Fibroblast of lung (primary cell): ENCODE results near the gene ZSWIM1. TPM values are rescaled to one million over a fixed set of nuclear protein-coding genes. Genes with fewer than 3 reads are reported as not detected.

ENCODE experiments used
- DNase-seq, 2 donors: peaks; one replicate each; pipeline versions ENCODE4 v3.0.0 to v3.0.0-alpha.2; 2010; ENCODE audit warnings: low read depth in 2 of 2
- H2AFZ ChIP-seq: 2 replicates; pipeline ENCODE4 v1.5.1; 2012; ENCODE audit warnings: low read length, control low read depth, inconsistent platforms
- H3K27ac ChIP-seq: 2 replicates; pipeline ENCODE4 v1.5.1; 2011; ENCODE audit warnings: low read length, control low read depth; ENCODE audit not compliant: insufficient read depth
- H3K27me3 ChIP-seq: 2 replicates; pipeline ENCODE4 v1.5.1; 2011; ENCODE audit warnings: mild to moderate bottlenecking, low read length; ENCODE audit not compliant: control insufficient read depth, insufficient read depth
- H3K36me3 ChIP-seq: 2 replicates; pipeline ENCODE4 v1.5.1; 2011; ENCODE audit warnings: low read length; ENCODE audit not compliant: control insufficient read depth, insufficient read depth
- H3K4me1 ChIP-seq: 2 replicates; pipeline ENCODE4 v1.5.1; 2011; ENCODE audit warnings: low read length; ENCODE audit not compliant: control insufficient read depth, insufficient read depth; ENCODE audit errors: extremely low read depth
- H3K4me2 ChIP-seq: 2 replicates; pipeline ENCODE4 v1.5.1; 2011; ENCODE audit warnings: low read length, control low read depth; ENCODE audit not compliant: insufficient read depth; ENCODE audit errors: extremely low read depth
- H3K4me3 ChIP-seq, 4 experiments: fragments of 200-600 bp in 1 of 4; sonication (generic) in 1 of 4; replicated peaks in 1 of 4; 2 replicates each; pipeline ENCODE4 v1.5.1; 2011 to 2016; ENCODE audit warnings: low read length in 4 of 4, low read depth in 3 of 4, mild to moderate bottlenecking in 3 of 4, control low read depth in 2 of 4, inconsistent platforms in 1 of 4, mixed read lengths in 1 of 4; ENCODE audit not compliant: insufficient read depth in 1 of 4; ENCODE audit errors: control extremely low read depth in 1 of 4
- H3K79me2 ChIP-seq: 2 replicates; pipeline ENCODE4 v1.5.1; 2012; ENCODE audit warnings: mild to moderate bottlenecking, low read length, inconsistent platforms; ENCODE audit not compliant: control insufficient read depth, insufficient read depth
- H3K9ac ChIP-seq: 2 replicates; pipeline ENCODE4 v1.5.1; 2011; ENCODE audit warnings: mild to moderate bottlenecking, low read length, control low read depth; ENCODE audit not compliant: insufficient read depth
- H3K9me3 ChIP-seq: 2 replicates; pipeline ENCODE4 v1.5.1; 2012; ENCODE audit warnings: low read depth, low read length; ENCODE audit not compliant: control insufficient read depth, insufficient read depth
- H4K20me1 ChIP-seq: 2 replicates; pipeline ENCODE4 v1.5.1; 2011; ENCODE audit warnings: low read length; ENCODE audit not compliant: control insufficient read depth, insufficient read depth; ENCODE audit errors: extremely low read depth
- CTCF ChIP-seq, 2 donors: IDR thresholded peaks in 1 of 2; conservative IDR thresholded peaks in 1 of 2; 1 replicate in 1 of 2; 2 replicates in 1 of 2; pipeline ENCODE4 v1.5.1; 2011 to 2012; ENCODE audit warnings: low read length in 2 of 2, control low read depth in 1 of 2, inconsistent platforms in 1 of 2, low read depth in 1 of 2, mild to moderate bottlenecking in 1 of 2
- EZH2 ChIP-seq: IDR thresholded peaks from 2 replicates; pipeline ENCODE4 v1.5.1; 2012; ENCODE audit warnings: low read length, control low read depth, mild to moderate bottlenecking; ENCODE audit errors: missing control alignments
- polyA plus RNA-seq, 2 donors: library from polyadenylated mRNA; depleted of rRNA in 1 of 2; stranded (reverse) in 1 of 2; unstranded in 1 of 2; fragments of >200 nt; gene quantifications; 2 replicates each; pipeline ENCODE4 v1.2.1, GENCODE V29; 2011 to 2012; ENCODE audit warnings: missing spikeins in 1 of 2
- total RNA-seq: library from RNA; depleted of rRNA; stranded (reverse); fragments of >200 nt; gene quantifications from 2 replicates; pipeline ENCODE4 v1.2.1, GENCODE V29; 2014

Gene ZSWIM1
- total and polyA plus RNA-seq, 2 donors (not counting 1 experiment from before 2014, with no cell fraction given), result 3.4 to 4.5 TPM

DNA sequence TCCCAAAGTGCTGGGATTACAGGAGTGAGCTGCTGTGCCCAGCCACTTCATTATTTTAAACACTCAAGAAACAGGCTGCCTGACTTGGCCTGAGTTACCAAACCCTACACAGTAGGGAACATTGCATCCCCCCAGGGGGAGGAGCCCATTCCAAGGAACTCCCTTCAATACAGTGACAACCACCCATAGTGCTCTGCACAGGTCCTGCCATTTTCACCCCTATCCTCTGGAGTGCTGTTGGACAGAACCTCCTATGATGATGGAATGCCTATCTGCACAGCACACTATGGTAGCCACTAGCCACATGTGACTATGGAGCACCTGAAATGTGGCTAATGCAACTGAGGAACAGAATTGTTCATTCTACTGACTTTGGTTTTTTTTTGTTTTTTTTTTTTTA, 35.6 kb upstream of the ZSWIM1 start:
- no peak overlapping the region for H3K4me3 ChIP-seq
- TF ChIP-seq EZH2 (no peak), CTCF (conservative IDR thresholded peaks at IDR 0.05 in 1 of 2, IDR thresholded peaks at IDR 0.05 in 1 of 2; ENCODE audit: low read depth in 1 of 2, low read length in 2 of 2) (no peak)
- no peak overlapping the region for H3K4me2 ChIP-seq
- no peak overlapping the region for H3K9ac ChIP-seq
- peaks cover 23% of the 10 kb centered on the region for H3K36me3 ChIP-seq
- H4K20me1 ChIP-seq, result no peaks in the 10 kb centered on the region
- H3K9me3 ChIP-seq, result no peaks in the 10 kb centered on the region
- no peak overlapping the region for H2AFZ ChIP-seq
- no peaks in the 10 kb centered on the region for H3K4me1 ChIP-seq
- H3K79me2 ChIP-seq, result no peaks in the 10 kb centered on the region
- no peaks in the 10 kb centered on the region for H3K27me3 ChIP-seq
- no peak for DNase-seq
- no peak overlapping the region for H3K27ac ChIP-seq

- Histone ChIP-seq H3K4me1 (no peaks in the 10 kb centered on the region), H3K27me3 (no peaks in the 10 kb centered on the region), H3K4me3 (no peak overlapping the region), H3K27ac (no peak overlapping the region), H3K9ac (no peak overlapping the region), H3K9me3 (no peaks in the 10 kb centered on the region), H3K4me2 (no peak overlapping the region), H2AFZ (no peak overlapping the region), H3K36me3 (peaks cover 5% of the 10 kb centered on the region), H3K79me2 (no peaks in the 10 kb centered on the region), H4K20me1 (no peaks in the 10 kb centered on the region)
- no peak for DNase-seq
- TF ChIP-seq CTCF (conservative IDR thresholded peaks at IDR 0.05 in 1 of 2, IDR thresholded peaks at IDR 0.05 in 1 of 2; ENCODE audit: low read depth in 1 of 2, low read length in 2 of 2) (no peak), EZH2 (no peak)
These were observed 32.6 kb upstream of the ZSWIM1 start for GRCh38 chr20:45848421-45848820.

- no peak overlapping the region for H3K9ac ChIP-seq
- TF ChIP-seq CTCF (conservative IDR thresholded peaks at IDR 0.05 in 1 of 2, IDR thresholded peaks at IDR 0.05 in 1 of 2; ENCODE audit: low read depth in 1 of 2, low read length in 2 of 2), result no peak
- TF ChIP-seq EZH2, result no peak
- no peaks in the 10 kb centered on the region for H3K27me3 ChIP-seq
- H2AFZ ChIP-seq, result no peak overlapping the region
- H3K27ac ChIP-seq, result no peak overlapping the region
- DNase-seq, result no peak
- no peak overlapping the region for H3K4me2 ChIP-seq
- peaks cover 2% of the 10 kb centered on the region for H3K36me3 ChIP-seq
- no peaks in the 10 kb centered on the region for H3K4me1 ChIP-seq
- H3K79me2 ChIP-seq, result no peaks in the 10 kb centered on the region
- no peaks in the 10 kb centered on the region for H4K20me1 ChIP-seq
- no peaks in the 10 kb centered on the region for H3K9me3 ChIP-seq
- no peak overlapping the region for H3K4me3 ChIP-seq
These were observed 32.0 kb upstream of the ZSWIM1 start for GRCh38 chr20:45848969-45849582.
